ENCODE data around the gene CDH13.

Gene CDH13

GRCh38 chr16:83002351-83003334 lies 375.9 kb downstream of the CDH13 start:
- H3K4me2 ChIP-seq (ENCODE audit: low read depth, low read length): no peak overlapping the region
- no peaks in the 10 kb centered on the region for H4K20me1 ChIP-seq (ENCODE audit: insufficient read depth, low read length)
- H3K4me3 ChIP-seq (ENCODE audit: low read length): no peak overlapping the region
- no peak overlapping the region for H3K27ac ChIP-seq (ENCODE audit: low read length)
- DNase-seq: no peak
- no peak overlapping the region for H2AFZ ChIP-seq (ENCODE audit: low read length)
- H3K4me1 ChIP-seq (ENCODE audit: low read length): no peaks in the 10 kb centered on the region
- TF ChIP-seq CTCF (IDR thresholded peaks at IDR 0.05; ENCODE audit: low read length) (no peak), EZH2phosphoT487 (IDR thresholded peaks at IDR 0.05; ENCODE audit: low read length) (no peak), EZH2 (optimal IDR thresholded peaks at IDR 0.05; ENCODE audit: low read depth, low read length) (no peak)
- no peaks in the 10 kb centered on the region for H3K9me2 ChIP-seq (replicated peaks; ENCODE audit: insufficient read depth, low read length)
- no peaks in the 10 kb centered on the region for H3F3A ChIP-seq (ENCODE audit: insufficient read depth, low read length)
- no peaks in the 10 kb centered on the region for H3K36me3 ChIP-seq (replicated peaks; ENCODE audit: insufficient read depth, low read length)
- H3K27me3 ChIP-seq (replicated peaks; ENCODE audit: insufficient read depth, low read length): no peaks in the 10 kb centered on the region
- H3K9ac ChIP-seq (ENCODE audit: low read length): no peak overlapping the region
- H3K9me3 ChIP-seq (replicated peaks; ENCODE audit: insufficient read depth, low read length): no peaks in the 10 kb centered on the region
- no peaks in the 10 kb centered on the region for H3K79me2 ChIP-seq (ENCODE audit: low read length)

- Histone ChIP-seq H3K4me1 (ENCODE audit: low read length) (no peaks in the 10 kb centered on the region), H3K27ac (ENCODE audit: low read length) (no peak overlapping the region), H3K9me3 (replicated peaks; ENCODE audit: insufficient read depth, low read length) (no peaks in the 10 kb centered on the region), H3K9me2 (replicated peaks; ENCODE audit: insufficient read depth, low read length) (no peaks in the 10 kb centered on the region), H3F3A (ENCODE audit: insufficient read depth, low read length) (no peaks in the 10 kb centered on the region), H3K27me3 (replicated peaks; ENCODE audit: insufficient read depth, low read length) (no peaks in the 10 kb centered on the region), H3K4me2 (ENCODE audit: low read depth, low read length) (no peak overlapping the region), H3K4me3 (ENCODE audit: low read length) (no peak overlapping the region), H4K20me1 (ENCODE audit: insufficient read depth, low read length) (no peaks in the 10 kb centered on the region), H2AFZ (ENCODE audit: low read length) (no peak overlapping the region), H3K79me2 (ENCODE audit: low read length) (no peaks in the 10 kb centered on the region), H3K9ac (ENCODE audit: low read length) (no peak overlapping the region), H3K36me3 (replicated peaks; ENCODE audit: insufficient read depth, low read length) (no peaks in the 10 kb centered on the region)
- TF ChIP-seq EZH2phosphoT487 (IDR thresholded peaks at IDR 0.05; ENCODE audit: low read length) (no peak), CTCF (IDR thresholded peaks at IDR 0.05; ENCODE audit: low read length) (no peak), EZH2 (optimal IDR thresholded peaks at IDR 0.05; ENCODE audit: low read depth, low read length) (no peak)
- no peak for DNase-seq
Measured at GRCh38 chr16:83004868-83005652, 378.3 kb downstream of the CDH13 start.

GRCh38 chr16:83005653-83006160 lies 378.9 kb downstream of the CDH13 start:
- Histone ChIP-seq H3K4me1 (ENCODE audit: low read length) (no peaks in the 10 kb centered on the region), H3K4me2 (ENCODE audit: low read depth, low read length) (no peak overlapping the region), H3K4me3 (ENCODE audit: low read length) (no peak overlapping the region), H3K9ac (ENCODE audit: low read length) (no peak overlapping the region), H3K9me3 (replicated peaks; ENCODE audit: insufficient read depth, low read length) (no peaks in the 10 kb centered on the region), H3K27me3 (replicated peaks; ENCODE audit: insufficient read depth, low read length) (no peaks in the 10 kb centered on the region), H3F3A (ENCODE audit: insufficient read depth, low read length) (no peaks in the 10 kb centered on the region), H3K36me3 (replicated peaks; ENCODE audit: insufficient read depth, low read length) (no peaks in the 10 kb centered on the region), H3K9me2 (replicated peaks; ENCODE audit: insufficient read depth, low read length) (no peaks in the 10 kb centered on the region), H3K27ac (ENCODE audit: low read length) (no peak overlapping the region), H3K79me2 (ENCODE audit: low read length) (no peaks in the 10 kb centered on the region), H2AFZ (ENCODE audit: low read length) (no peak overlapping the region), H4K20me1 (ENCODE audit: insufficient read depth, low read length) (no peaks in the 10 kb centered on the region)
- no peak for DNase-seq
- TF ChIP-seq EZH2 (optimal IDR thresholded peaks at IDR 0.05; ENCODE audit: low read depth, low read length): no peak
- TF ChIP-seq EZH2phosphoT487 (IDR thresholded peaks at IDR 0.05; ENCODE audit: low read length): no peak
- no peak for TF ChIP-seq CTCF (IDR thresholded peaks at IDR 0.05; ENCODE audit: low read length)
